DMS79 treated with DMSO at 0.1 percent for 48 hours (cell line): ENCODE data around the gene CTCF.
A peak's percentile ranks its signal among the peaks of the same experiment; 100 is the strongest.

Experiments used
- DNase-seq: peaks from one replicate; lab custom pipeline; 2025; lab: John Stamatoyannopoulos, UW

CTCF gene

DNA sequence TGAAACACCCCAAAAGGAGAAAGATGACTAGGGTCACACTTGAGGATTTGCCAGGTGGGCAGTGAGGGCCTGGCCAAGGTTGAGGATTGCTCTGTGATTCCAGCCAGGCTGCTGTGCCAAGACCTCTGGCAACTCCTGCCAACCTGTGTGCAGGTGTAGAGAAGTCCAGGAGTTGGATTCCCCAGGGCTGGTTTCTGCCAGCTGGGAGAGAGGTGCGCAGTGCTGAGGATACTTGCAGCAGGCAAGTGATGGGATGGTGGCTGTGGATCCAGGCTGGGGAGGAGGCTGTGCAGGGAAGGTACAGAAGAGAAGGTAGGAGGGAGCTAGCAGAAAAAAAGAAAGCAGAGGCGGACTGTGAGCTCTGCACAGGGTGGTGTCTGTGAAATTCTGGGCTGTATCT is 27.1 kb upstream of the CTCF start:
- DNase-seq: no peak

DNA sequence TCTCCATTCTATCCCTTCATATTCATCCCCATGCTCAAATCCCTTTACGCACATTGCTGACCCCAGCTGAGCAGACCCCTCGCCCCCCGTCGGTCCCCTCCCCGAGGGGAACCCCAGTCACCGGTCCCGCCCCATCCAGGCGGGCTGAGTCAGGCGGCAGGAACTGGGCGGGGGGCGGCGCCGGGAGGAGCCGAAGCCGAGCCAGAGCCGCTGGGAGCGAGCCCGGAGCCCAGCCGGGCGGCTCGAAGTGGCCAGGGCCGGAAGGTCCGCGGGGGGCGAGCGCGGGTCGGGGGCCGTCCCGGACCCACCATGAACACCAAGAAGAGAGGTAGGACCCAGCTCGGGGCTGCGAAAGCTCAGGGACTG is 25.1 kb upstream of the CTCF start:
- no peak for DNase-seq

DNA sequence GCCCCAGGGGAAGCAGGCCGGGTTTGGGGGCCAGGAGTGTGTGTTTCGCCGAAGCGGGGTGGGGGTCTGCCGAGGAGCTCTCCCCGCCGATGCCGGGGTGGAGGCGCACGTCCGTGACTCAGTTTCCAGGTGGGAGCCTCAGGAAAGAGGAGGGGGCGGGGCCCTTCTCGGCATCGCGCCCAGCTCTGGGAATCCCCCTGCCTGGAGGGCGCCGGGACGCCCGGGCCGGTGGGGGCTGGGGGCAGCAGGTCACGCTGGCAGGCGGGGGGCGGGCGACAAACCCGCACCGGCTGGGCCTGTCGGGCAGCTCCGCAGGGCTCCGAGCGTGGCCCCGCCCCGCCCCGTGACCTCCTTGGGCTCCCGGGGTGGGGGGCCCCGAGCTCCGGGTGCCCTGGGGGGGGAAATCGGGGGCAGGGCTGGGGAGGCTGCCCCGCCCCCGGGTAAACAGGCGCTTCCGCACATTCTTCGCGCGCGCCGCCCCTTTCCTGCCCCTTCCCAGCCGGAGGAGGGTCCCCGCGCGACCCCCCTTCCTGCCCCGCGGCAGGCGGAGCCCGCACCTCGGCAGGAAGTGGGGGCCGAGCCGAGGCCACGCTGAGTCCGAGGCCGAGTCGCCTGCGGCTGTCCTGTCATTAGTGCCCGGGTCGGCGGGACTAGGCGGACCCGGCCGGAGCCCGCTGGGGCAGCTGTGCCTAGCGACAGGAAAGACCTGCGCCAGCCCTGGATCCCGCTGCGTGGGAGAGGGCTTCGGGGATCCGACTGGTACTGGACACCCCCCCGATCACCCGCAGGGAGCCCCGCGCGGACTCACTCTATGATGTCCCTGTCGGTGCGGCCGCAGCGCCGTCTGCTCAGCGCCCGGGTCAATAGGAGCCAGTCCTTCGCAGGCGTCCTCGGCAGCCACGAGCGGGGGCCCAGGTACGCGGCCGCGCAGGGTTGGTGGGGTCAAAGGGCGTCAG is 24.4 kb upstream of the CTCF start:
- DNase-seq: no peak

DNA sequence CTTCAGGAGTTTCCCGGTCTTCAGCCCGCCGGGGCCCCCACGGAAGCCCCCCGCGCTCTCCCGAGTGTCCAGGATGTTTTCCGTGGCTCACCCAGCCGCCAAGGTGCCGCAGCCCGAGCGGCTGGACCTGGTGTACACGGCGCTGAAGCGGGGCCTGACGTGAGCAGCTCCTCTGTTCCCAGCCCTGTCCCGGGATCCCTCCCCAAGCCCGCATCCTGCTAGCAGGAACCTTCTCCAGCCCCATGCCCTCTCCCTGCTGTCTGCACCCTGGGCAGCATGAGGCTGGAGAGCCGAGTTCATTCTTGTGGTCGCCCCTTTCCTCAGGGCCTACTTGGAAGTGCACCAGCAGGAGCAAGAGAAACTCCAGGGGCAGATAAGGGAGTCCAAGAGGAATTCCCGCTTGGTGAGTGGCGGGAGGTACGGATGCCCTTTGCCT is 23.6 kb upstream of the CTCF start:
- no peak for DNase-seq

DNA sequence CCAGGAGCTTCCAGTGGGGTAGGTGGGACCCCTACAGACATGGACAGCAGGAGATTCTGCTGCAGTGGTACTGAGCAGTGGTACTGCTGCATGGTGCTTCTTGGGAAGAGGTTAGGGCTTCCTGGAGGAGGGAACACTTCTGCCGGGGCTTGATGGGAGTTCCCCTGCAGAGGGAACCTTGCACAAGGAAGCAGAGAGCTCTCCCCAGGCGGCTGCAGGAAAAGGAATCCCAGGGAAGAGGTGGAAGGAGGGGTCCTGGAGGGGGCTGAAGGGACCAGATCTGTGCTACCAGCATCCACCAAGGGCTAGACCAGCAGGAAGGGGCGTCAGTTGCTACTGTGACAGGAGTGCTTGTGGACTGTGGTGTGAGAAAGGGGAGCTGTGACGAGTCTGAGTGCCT is 23.1 kb upstream of the CTCF start:
- DNase-seq: no peak

DNA sequence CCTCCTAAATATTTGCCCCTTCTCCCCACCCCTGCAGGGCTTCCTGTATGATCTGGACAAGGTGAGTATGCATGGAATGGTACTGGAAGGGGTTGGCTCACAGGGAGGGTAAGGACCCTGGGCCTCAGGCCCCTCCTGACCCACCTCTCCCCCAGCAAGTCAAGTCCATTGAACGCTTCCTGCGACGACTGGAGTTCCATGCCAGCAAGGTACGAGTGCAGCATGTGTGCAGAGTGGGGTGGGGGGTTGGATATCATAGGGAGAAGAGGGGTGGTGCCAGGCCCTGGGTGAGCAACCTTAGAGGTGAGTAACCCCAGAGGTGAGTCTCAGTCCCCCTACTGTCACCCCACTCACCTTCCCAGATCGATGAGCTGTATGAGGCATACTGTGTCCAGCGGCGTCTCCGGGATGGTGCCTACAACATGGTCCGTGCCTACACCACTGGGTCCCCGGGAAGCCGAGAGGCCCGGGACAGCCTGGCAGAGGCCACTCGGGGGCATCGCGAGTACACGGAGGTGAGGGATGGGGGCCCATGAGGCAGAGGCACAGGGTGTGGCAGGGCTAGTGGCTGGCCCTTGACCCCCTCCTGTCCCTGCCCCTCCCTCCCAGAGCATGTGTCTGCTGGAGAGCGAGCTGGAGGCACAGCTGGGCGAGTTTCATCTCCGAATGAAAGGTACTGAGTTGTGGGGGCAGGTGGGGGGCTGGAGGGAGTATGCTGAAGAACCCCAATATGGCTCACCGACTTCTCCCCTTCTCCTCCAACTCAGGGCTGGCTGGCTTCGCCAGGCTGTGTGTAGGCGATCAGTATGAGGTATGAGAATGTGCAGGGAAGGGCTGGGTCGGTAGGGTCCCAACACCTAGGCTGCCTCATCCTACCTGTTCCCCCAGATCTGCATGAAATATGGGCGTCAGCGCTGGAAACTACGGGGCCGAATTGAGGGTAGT is 22.4 kb upstream of the CTCF start:
- DNase-seq: no peak

DNA sequence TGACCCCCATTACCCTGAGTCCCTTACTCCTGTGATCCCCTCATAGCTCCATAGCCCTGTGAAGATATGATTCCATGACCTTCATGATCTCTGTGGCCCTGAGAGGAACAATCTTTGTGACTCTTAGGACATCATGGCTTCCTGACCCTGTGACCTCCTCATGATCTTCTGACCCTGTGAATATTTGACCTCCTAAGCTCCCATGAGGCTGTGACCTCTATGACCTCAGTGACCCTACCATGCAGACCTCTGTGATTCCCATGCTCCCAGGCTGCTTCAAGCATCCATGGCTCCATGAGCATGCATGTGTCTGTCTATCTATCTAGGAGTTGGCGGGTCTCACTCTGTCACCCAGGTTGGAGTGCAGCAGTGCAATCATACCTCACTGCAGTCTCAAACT is 21.6 kb upstream of the CTCF start:
- no peak for DNase-seq

DNA sequence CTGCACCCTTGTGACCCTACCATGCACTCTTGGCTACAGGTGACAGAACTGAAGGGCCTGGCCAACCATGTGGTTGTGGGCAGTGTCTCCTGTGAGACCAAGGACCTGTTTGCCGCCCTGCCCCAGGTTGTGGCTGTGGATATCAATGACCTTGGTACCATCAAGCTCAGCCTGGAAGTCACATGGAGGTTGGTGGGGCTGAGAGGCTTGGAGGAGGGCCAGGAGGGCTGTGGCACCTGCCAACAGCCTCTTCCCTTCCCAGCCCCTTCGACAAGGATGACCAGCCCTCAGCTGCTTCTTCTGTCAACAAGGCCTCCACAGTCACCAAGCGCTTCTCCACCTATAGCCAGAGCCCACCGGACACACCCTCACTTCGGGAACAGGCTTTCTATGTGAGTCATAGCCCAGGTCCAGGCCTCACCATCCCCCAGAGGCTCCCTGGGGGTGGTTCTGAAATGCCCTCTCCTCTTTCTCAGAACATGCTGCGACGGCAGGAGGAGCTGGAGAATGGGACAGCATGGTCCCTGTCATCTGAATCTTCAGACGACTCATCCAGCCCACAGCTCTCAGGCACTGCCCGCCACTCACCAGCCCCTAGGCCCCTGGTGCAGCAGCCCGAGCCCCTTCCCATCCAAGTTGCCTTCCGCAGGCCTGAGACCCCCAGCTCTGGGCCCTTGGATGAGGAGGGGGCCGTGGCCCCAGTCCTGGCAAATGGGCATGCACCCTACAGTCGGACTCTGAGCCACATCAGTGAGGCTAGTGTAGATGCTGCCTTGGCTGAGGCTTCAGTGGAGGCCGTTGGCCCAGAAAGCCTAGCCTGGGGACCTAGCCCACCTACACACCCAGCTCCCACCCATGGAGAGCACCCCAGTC is 20.7 kb upstream of the CTCF start:
- peak; percentile 7 for DNase-seq

DNA sequence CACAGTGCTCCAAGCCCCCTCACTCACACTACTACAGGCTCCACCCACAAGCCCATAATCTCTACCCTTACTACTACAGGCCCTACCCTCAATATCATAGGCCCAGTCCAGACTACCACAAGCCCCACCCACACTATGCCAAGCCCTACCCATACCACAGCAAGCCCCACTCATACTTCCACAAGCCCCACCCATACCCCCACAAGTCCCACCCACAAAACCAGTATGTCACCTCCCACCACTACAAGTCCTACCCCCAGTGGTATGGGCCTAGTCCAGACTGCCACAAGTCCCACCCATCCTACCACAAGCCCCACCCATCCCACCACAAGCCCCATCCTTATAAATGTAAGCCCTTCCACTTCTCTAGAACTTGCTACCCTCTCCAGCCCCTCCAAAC is 19.9 kb upstream of the CTCF start:
- no peak for DNase-seq

DNA sequence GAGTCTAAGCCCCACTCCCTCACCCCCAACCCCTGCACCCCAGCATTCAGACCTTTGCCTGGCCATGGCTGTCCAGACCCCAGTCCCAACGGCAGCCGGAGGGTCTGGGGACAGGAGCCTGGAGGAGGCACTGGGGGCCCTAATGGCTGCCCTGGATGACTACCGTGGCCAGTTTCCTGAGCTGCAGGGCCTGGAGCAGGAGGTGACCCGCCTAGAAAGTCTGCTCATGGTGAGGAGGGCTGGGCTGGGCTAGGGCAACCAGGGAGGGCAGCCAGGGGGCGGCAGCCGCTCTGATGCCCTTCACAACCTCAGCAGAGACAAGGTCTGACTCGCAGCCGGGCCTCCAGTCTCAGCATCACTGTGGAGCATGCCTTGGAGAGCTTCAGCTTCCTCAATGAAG is 19.3 kb upstream of the CTCF start:
- no peak for DNase-seq

DNA sequence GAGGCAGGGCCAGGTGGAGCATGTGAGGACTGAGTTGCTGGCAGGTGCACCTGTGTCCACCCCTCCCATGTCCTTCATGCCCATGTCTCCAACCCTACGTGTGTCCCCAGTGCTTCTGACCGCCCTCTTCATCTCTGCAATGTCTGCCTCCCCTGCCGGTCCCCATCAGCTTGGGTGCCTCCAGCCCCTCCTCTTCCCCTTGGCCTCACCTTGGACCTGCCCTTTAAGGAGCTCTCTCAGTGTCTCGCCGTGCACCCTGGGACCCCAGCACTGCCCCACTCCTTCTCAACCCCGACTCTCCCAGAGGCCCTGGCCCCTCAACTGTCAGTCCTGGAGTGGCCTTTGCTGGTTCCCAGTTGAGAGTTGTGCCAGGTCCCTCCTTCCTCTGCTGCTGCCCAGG is 18.7 kb upstream of the CTCF start:
- no peak for DNase-seq

DNA sequence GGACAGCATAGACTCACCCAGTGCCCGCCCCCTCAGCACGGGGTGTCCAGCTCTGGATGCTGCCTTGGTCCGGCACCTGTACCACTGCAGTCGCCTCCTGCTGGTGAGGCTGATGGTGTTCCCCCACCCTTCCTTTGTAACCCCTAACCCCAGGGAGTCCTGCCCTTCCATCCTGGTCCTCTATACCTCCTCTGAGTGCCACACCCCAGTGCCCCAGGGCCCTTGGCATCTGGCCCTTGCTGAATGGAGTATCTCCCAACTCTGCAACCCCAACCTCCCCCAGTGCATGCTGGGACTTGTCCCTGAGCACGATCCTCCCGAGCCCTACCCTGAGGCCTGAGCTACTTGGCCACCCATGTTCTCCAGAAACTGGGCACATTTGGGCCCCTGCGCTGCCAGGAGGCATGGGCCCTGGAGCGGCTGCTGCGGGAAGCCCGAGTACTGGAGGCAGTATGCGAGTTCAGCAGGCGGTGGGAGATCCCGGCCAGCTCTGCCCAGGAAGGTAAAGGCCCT is 17.9 kb upstream of the CTCF start:
- DNase-seq: no peak

DNA sequence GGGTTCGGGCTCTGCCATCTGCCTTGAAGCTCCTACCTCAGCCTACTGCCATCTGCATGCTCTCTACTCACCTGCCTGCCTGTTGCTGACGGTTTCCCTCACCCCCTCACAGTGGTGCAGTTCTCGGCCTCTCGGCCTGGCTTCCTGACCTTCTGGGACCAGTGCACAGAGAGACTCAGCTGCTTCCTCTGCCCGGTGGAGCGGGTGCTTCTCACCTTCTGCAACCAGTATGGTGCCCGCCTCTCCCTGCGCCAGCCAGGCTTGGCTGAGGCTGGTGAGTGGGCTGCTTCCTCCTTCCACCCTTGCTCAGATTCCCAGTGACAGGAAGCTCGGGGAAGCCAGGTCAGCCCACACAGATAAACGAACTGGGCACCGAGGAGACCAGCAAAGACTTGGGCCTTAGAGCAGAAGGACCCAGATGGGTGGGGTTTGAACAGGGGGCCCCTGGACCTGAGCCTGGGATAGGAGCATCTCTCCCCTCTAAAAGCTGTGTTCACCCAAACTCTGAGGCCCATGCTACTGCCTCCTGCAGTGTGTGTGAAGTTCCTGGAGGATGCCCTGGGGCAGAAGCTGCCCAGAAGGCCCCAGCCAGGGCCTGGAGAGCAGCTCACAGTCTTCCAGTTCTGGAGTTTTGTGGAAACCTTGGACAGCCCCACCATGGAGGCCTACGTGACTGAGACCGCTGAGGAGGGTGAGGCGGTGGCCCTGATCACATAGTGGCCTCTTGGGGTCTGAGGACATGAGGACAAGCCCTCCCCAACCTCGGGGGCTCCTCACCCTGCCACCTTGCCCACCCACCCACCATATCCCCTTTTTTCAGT is 17.3 kb upstream of the CTCF start:
- DNase-seq: no peak

DNA sequence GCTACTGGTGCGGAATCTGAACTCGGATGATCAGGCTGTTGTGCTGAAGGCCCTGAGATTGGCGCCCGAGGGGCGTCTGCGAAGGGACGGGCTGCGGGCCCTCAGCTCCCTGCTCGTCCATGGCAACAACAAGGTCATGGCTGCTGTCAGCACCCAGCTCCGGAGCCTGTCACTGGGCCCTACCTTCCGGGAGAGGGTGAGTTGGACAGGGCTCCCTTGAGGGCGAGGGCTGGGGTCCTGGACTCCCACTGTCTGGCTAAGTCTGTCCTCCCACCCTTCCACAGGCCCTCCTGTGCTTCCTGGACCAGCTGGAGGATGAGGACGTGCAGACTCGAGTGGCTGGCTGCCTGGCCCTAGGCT is 16.7 kb upstream of the CTCF start:
- no peak for DNase-seq

DNA sequence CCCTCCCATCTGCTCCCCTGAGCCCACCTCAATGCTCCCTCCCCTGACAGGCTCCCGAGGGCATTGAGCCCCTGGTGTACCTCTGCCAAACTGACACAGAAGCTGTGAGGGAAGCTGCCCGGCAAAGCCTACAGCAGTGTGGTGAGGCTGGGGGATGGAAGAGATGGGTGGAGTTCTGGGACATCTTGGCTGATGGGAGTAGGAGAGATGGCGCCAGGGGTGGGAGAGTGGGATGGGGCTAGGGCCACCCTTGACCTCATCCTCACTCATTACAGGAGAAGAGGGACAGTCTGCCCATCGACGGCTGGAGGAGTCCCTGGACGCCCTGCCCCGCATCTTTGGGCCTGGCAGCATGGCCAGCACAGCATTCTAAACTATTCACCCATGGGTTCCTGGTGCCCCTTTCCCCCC is 16.2 kb upstream of the CTCF start:
- DNase-seq: no peak

DNA sequence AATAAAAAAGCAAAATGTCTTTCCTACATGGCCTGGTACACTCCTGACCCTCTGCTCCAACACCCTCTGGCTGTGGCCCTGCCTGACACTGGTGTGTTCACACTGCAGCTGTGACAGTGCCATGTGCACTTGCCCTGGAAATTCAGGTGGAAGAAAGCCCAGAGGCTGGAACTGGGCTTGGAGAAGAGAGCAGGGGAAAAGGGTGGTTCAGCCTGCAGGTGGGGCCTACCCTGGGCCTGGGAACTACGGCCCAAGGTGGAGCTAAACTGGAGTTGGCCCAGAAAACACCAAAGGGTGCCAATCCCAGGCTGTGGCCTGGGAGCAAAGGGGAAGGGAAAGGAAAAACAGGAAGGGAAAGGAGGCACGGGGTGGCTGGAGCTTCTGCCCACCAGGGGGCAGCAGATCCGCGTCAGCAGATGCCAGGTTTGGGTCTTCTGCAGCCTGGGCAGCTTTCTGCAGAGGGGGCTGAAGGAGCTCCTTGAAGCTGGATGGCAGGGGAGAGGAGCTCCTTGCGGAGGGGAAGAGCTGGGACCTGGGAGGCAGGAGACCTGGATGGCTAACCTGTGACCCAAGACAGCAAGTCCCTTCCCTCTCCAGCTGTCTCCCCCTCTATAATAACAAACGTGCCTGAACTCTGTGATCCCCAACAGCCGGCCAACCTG is 15.4 kb upstream of the CTCF start:
- peak; percentile 12 for DNase-seq

DNA sequence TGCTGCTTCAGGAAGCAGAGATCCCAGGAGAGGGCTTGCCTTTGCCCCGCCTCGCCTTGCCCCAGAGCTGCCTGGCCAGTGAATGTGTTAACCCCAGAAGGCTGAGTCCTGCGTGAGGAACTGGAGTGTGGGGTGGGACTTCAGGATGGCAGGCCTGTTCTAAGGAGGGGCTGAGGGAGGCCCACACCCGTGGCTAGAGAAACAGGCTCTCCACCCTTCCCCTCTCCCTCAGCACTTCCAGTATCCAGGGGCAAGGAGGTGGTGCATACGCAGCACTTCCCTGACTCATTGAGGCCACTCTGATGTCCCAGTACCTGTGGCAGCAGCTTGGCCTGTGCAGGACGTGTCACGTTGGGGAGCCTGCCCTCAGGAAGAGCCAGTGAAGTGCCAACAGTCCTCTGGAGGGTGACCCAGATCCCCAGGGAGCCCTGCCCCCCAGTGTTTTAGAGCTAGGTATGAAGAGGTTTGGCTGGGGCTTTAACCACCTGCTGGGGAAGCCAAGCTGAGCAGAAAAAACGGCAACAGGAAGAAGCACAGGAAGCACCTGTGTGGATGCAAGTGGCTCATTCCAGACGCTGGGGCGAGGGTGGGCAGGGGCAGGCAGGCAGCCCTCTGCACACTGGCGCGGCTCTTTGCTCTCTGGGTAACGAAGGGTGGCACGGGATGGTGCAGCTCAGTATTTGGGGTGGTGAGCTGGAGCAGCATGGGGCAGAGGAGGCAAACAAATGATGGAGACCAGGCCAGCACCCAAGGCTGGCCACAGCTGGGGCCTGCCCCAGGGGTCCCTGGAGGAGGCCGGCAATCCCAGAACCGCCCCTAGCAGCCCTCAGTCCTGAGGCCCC is 14.7 kb upstream of the CTCF start:
- no peak for DNase-seq

DNA sequence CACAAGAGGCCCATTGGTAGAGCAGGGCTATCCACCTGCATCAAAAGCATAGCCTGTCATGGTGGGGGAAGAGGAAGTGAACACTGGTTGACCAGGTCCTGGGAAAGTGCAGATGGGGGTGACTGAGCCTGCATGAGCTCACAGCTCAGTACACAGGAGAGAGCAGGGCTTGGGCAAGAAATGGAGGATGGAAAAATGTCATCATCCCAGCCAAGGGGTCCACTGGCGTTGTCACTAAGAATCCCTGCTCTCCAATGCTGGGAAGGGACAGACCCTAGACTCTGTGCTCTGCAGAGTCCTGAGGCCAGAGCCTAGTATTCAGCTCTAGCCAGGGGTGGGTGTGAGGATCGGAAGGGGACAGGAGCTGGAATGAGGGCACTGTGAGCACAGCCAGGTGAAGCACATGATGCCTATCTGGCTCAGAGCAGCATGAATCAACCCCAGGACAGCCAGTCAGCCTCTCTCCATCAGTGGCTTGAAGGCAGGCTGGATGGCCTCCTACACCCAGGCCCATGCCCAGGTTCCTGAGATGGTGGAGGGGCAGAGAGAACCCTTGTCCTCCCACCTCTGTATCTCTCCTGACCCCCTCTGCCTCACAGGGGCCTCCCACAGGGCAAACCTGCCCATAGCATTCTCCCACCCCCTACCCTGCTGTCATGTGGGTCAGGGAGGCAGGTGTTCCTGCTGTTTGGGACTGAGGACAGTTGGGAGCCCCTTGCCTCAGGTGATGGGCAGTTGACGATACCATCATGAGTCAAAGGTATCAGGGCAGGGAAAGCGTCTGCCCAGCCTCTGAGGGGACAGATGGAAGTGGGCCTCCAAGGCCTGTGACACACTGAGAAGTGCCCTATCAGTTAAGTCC is 13.8 kb upstream of the CTCF start:
- DNase-seq: no peak

DNA sequence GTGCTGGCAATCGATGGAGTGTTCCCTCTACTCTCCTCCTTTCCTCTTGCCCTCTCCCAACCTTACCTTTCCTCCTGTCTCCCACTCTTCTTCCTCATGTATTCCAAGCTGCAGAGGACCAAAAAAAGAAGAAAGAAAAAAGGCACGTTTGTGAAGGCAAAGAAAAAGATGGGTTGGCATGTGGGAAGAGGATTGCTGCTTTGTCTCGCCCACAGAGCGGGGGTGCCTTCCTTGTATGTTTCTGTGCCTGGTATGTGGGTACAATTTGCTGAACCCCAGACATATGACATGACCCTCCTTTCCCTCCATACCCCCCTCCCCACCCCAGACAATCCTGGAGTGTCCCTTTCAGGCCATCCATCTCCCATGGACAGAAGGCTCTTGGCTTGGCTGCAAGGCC is 13.1 kb upstream of the CTCF start:
- no peak for DNase-seq
